B cell (primary cell): ENCODE results near the gene PPTC7.

ENCODE experiments used
- EZH2 ChIP-seq: IDR thresholded peaks from 2 replicates; pipeline ENCODE4 v1.6.1; 2012; ENCODE audit warnings: borderline replicate concordance, low read depth, mild to moderate bottlenecking, moderate library complexity, low read length; ENCODE audit not compliant: insufficient read depth, poor library complexity, severe bottlenecking
- TF ChIP-seq, protein P1 (sequence below): fragments of 200-600 bp; IDR thresholded peaks from one replicate; pipeline ENCODE4 v1.8.0; 2022; ENCODE audit warnings: antibody characterized with exemption, mild to moderate bottlenecking

DNA sequence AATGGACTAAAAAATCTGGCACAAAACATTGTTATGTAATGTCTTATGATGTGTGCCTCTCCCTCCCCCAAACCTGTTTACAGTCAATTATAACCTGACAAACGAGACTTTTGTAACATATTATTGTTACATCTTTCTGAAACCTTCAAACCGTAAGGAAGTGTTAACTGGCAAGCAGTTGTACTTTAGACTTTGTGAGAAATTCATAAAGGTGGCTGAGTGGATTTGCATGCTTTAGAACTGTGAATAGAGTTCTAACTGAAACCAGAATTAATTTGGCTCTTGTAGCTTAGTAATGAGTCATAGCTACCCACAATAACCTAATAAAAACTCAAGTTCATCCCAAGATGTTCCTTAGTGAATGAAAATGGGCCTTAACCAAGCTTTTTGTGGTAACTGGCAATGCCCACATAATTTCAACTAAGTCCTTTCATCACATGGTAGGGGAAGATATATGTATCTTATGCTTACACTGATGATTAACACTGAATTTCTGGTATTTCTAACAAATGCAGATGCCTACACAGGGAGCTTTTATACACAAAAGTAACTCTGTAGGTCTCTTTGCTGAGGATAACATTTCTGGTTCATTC lies 51.3 kb downstream of the PPTC7 start:
- TF ChIP-seq, protein P1, sequence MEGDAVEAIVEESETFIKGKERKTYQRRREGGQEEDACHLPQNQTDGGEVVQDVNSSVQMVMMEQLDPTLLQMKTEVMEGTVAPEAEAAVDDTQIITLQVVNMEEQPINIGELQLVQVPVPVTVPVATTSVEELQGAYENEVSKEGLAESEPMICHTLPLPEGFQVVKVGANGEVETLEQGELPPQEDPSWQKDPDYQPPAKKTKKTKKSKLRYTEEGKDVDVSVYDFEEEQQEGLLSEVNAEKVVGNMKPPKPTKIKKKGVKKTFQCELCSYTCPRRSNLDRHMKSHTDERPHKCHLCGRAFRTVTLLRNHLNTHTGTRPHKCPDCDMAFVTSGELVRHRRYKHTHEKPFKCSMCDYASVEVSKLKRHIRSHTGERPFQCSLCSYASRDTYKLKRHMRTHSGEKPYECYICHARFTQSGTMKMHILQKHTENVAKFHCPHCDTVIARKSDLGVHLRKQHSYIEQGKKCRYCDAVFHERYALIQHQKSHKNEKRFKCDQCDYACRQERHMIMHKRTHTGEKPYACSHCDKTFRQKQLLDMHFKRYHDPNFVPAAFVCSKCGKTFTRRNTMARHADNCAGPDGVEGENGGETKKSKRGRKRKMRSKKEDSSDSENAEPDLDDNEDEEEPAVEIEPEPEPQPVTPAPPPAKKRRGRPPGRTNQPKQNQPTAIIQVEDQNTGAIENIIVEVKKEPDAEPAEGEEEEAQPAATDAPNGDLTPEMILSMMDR, result no peak
- TF ChIP-seq EZH2, result no peak
